Liver (tissue), 9 donors: ENCODE results near the gene JMJD7. TPM values are rescaled to one million over a fixed set of nuclear protein-coding genes. Genes with fewer than 3 reads are reported as not detected.

Experiments
- DNase-seq: peaks from one replicate; pipeline ENCODE4 v3.0.0-alpha.2; 2017; ENCODE audit warnings: low spot score
- H3K27ac ChIP-seq, 2 donors: one replicate each; pipeline ENCODE4 v1.7.0; 2013; ENCODE audit warnings: inconsistent platforms in 2 of 2, low read length in 2 of 2, control low read depth in 1 of 2, low read depth in 1 of 2, mild to moderate bottlenecking in 1 of 2
- H3K27me3 ChIP-seq, 4 donors: one replicate each; pipeline versions ENCODE4 v1.6.1 to v1.7.0; 2013; ENCODE audit warnings: low read length in 3 of 4, inconsistent platforms in 1 of 4, mild to moderate bottlenecking in 1 of 4, moderate library complexity in 1 of 4; ENCODE audit not compliant: control insufficient read depth in 4 of 4, insufficient read depth in 4 of 4
- H3K36me3 ChIP-seq, 4 donors: one replicate each; pipeline versions ENCODE4 v1.6.1 to v1.7.0; 2013; ENCODE audit warnings: low read length in 3 of 4, mild to moderate bottlenecking in 3 of 4, low read depth in 1 of 4, moderate library complexity in 1 of 4; ENCODE audit not compliant: control insufficient read depth in 4 of 4, insufficient read depth in 3 of 4
- H3K4me1 ChIP-seq, 4 donors: one replicate each; pipeline versions ENCODE4 v1.6.1 to v1.7.0; 2013; ENCODE audit warnings: low read length in 3 of 4, mild to moderate bottlenecking in 3 of 4, moderate library complexity in 1 of 4; ENCODE audit not compliant: control insufficient read depth in 4 of 4, insufficient read depth in 4 of 4
- H3K4me3 ChIP-seq, 3 donors: one replicate each; pipeline versions ENCODE4 v1.6.1 to v1.7.0; 2013; ENCODE audit warnings: low read length in 3 of 3, control low read depth in 1 of 3, low read depth in 1 of 3, mild to moderate bottlenecking in 1 of 3
- H3K9ac ChIP-seq, 2 donors: one replicate each; pipeline ENCODE4 v1.7.0; 2013; ENCODE audit warnings: low read length in 2 of 2, mild to moderate bottlenecking in 2 of 2, moderate library complexity in 2 of 2, control low read depth in 1 of 2, low read depth in 1 of 2
- H3K9me3 ChIP-seq, 4 donors: one replicate each; pipeline versions ENCODE4 v1.6.1 to v1.7.0; 2013; ENCODE audit warnings: low read length in 3 of 4; ENCODE audit not compliant: control insufficient read depth in 4 of 4
- ATF3 ChIP-seq: IDR thresholded peaks from 2 replicates; pipeline ENCODE4 v1.6.1; 2016; ENCODE audit warnings: antibody characterized with exemption
- EGR1 ChIP-seq, 2 donors: IDR thresholded peaks; 2 replicates each; pipeline ENCODE4 v1.6.1; 2016 to 2018; ENCODE audit warnings: antibody characterized with exemption in 2 of 2, low read depth in 2 of 2
- FOXA1 ChIP-seq: IDR thresholded peaks from 2 replicates; pipeline ENCODE4 v1.6.1; 2016; ENCODE audit warnings: antibody characterized with exemption
- FOXA2 ChIP-seq: IDR thresholded peaks from 2 replicates; pipeline ENCODE4 v1.6.1; 2016; ENCODE audit warnings: antibody characterized with exemption
- HNF4A ChIP-seq, 2 donors: conservative IDR thresholded peaks; 2 replicates each; pipeline ENCODE4 v1.6.1; 2016; ENCODE audit warnings: antibody characterized with exemption in 2 of 2, mild to moderate bottlenecking in 2 of 2
- HNF4G ChIP-seq: IDR thresholded peaks from 2 replicates; pipeline ENCODE4 v1.6.1; 2016; ENCODE audit warnings: antibody characterized with exemption
- JUND ChIP-seq, 2 donors: IDR thresholded peaks; 2 replicates each; pipeline ENCODE4 v1.6.1; 2016; ENCODE audit warnings: antibody characterized with exemption in 2 of 2
- NR2F2 ChIP-seq: IDR thresholded peaks from 2 replicates; pipeline ENCODE4 v1.6.1; 2016; ENCODE audit warnings: antibody characterized with exemption
- REST ChIP-seq: IDR thresholded peaks from 2 replicates; pipeline ENCODE4 v1.6.1; 2016; ENCODE audit warnings: antibody characterized with exemption, mild to moderate bottlenecking
- RXRA ChIP-seq, 2 donors: IDR thresholded peaks; 2 replicates each; pipeline ENCODE4 v1.6.1; 2017 to 2018; ENCODE audit warnings: antibody characterized with exemption in 2 of 2, mild to moderate bottlenecking in 1 of 2
- SP1 ChIP-seq: IDR thresholded peaks from 2 replicates; pipeline ENCODE4 v1.6.1; 2018; ENCODE audit warnings: antibody characterized with exemption, mild to moderate bottlenecking
- TAF1 ChIP-seq: conservative IDR thresholded peaks from 2 replicates; pipeline ENCODE4 v1.6.1; 2016; ENCODE audit warnings: antibody characterized with exemption, mild to moderate bottlenecking
- YY1 ChIP-seq: IDR thresholded peaks from 2 replicates; pipeline ENCODE4 v1.6.1; 2016; ENCODE audit warnings: antibody characterized with exemption, mild to moderate bottlenecking
- ZBTB33 ChIP-seq: IDR thresholded peaks from 2 replicates; pipeline ENCODE4 v1.6.1; 2016; ENCODE audit warnings: antibody characterized with exemption
- WGBS: extraction: QIAGEN DNeasy Blood & Tissue Kit; methylation state at CpG from one replicate; pipeline ENCODE4 v1.1.7; 2013; 5-methylcytosine and 5-hydroxymethylcytosine counted together
- polyA plus RNA-seq, 2 donors: library from polyadenylated mRNA; stranded (reverse) in 1 of 2; unstranded in 1 of 2; fragments of 200-250 nt in 1 of 2; fragments of >200 nt in 1 of 2; fragmentation: Nextera tagmentation in 1 of 2; extraction: Ambion mirVana in 1 of 2; gene quantifications; one replicate each; pipeline versions ENCODE4 v1.2.1 to v1.2.3, GENCODE V29; 2013 to 2015
- total RNA-seq, 2 donors: library from RNA; depleted of rRNA; stranded (reverse); fragments of >200 nt; gene quantifications; one replicate each; pipeline ENCODE4 v1.2.3, GENCODE V29; 2014
- TF ChIP-seq, protein P1 (sequence below): IDR thresholded peaks from 2 replicates; pipeline ENCODE4 v1.6.1; 2016; ENCODE audit warnings: antibody characterized with exemption
- donor health status: healthy.
- donor health status: healthy.
- donor health status: healthy.
- donor health status: healthy.
- donor health status: healthy.

Gene JMJD7
- total and polyA plus RNA-seq, 4 donors = 0.75 to 5.9 (median 5.4) TPM

DNA sequence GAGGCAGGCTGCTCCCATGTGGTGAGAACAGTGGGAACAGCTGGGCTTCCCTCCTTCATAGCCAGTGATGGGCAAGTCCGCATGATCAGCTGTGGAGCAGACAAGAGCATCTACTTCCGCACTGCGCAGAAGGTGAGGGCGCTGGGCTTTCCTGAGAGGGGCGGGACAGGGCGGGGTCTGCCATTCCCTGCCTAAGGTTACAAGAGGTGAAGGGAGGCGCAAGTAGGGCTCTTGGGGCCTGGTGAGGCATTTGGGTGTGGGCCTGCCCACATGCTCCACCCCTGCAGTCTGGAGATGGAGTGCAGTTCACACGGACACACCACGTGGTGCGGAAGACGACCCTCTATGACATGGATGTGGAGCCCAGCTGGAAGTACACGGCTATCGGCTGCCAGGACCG lies 10.6 kb upstream of the JMJD7 start (continued):
- TF ChIP-seq REST = no peak
- TF ChIP-seq FOXA1 = no peak

DNA sequence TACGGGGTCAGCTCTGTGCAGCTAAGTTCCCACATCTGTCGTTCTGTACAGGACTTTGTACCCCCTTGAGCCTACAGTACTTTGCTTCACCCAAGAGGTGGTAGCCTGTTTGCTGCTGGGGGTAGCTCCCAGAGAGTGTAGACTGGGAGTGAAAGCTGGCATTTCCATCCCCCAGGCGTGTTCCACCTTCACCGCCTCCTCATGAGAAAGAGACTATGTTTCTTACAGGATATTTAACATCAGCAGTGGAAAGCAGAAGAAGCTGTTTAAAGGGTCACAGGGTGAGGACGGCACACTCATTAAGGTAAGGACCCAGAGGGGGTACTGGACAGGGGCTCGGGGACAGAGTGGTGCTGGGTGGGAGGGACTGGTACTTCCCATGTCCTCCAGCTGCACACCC lies 10.1 kb upstream of the JMJD7 start:
- Histone ChIP-seq H3K36me3 (peaks cover 3 to 55% (median 14%) of the 10 kb centered on the region in 4 donors), H3K4me3 (no peak overlapping the region), H3K9me3 (no peaks in the 10 kb centered on the region), H3K4me1 (no peaks in the 10 kb centered on the region), H3K27ac (no peak overlapping the region), H3K9ac (no peak overlapping the region), H3K27me3 (no peaks in the 10 kb centered on the region)
- 91% methylated on average over 6 of the region's 6 CpGs for WGBS
- no peak for DNase-seq
- TF ChIP-seq ATF3 = no peak

DNA sequence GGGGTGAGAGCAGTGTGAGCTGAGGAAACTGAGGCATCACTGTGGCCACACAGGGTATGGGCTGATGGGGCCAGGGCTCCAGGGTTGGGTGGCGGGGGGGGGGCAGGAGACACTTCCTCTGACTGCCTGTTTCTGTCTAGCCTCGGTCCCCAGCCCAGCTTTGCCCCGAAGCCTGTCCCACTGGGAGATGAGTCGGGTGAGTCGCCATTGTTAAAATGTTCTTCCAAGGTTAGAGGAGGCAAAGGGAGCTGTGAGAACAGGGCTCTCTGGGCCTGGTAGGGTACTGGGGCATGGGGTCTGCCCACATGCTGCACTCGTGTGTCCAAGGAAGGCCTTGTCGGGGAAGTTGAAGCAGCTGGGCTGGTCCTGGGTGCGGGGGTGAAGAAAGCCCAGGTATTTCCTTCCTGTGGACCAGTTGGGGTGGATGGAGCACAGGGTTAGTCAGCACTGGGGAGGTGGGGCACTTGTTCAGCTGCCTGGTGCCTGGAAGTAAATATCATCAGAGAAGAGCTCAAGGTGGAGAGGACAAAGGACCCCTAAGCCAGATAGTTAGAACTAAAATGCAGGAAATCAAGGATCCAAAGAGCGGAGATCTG lies 8.3 kb upstream of the JMJD7 start:
- Histone ChIP-seq H3K9ac (no peak overlapping the region), H3K9me3 (no peaks in the 10 kb centered on the region), H3K27me3 (no peaks in the 10 kb centered on the region), H3K27ac (no peak overlapping the region), H3K4me3 (no peak overlapping the region), H3K4me1 (no peaks in the 10 kb centered on the region), H3K36me3 (peaks cover 3 to 57% (median 17%) of the 10 kb centered on the region in 4 donors)
- no peak for TF ChIP-seq NR2F2
- no peak for TF ChIP-seq JUND (IDR thresholded peaks at IDR 0.05)
- no peak for TF ChIP-seq ATF3
- TF ChIP-seq EGR1 (IDR thresholded peaks at IDR 0.05; ENCODE audit: low read depth in 2 of 2) = no peak
- TF ChIP-seq HNF4G = no peak
- TF ChIP-seq YY1 = no peak
- no peak for DNase-seq
- WGBS = 92% methylated on average over 9 of the region's 9 CpGs

GRCh38 chr15:41820791-41821423 lies 7.0 kb upstream of the JMJD7 start:
- no peak overlapping the region for H3K9ac ChIP-seq
- no peaks in the 10 kb centered on the region for H3K9me3 ChIP-seq
- no peaks in the 10 kb centered on the region for H3K4me1 ChIP-seq
- 67% methylated on average over 6 of the region's 6 CpGs for WGBS
- DNase-seq = no peak
- no peaks in the 10 kb centered on the region for H3K27me3 ChIP-seq
- peaks cover 3 to 51% (median 15%) of the 10 kb centered on the region in 4 donors for H3K36me3 ChIP-seq
- TF ChIP-seq NR2F2 = no peak
- TF ChIP-seq ZBTB33 = no peak
- TF ChIP-seq, protein P1, sequence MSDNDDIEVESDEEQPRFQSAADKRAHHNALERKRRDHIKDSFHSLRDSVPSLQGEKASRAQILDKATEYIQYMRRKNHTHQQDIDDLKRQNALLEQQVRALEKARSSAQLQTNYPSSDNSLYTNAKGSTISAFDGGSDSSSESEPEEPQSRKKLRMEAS = no peak
- TF ChIP-seq FOXA2 = no peak
- no peak for TF ChIP-seq RXRA (IDR thresholded peaks at IDR 0.05)
- TF ChIP-seq HNF4G = no peak
- no peak for TF ChIP-seq SP1
- TF ChIP-seq YY1 = no peak
- TF ChIP-seq TAF1 = no peak
- TF ChIP-seq REST = no peak
- TF ChIP-seq HNF4A (conservative IDR thresholded peaks at IDR 0.05) = no peak
- no peak overlapping the region for H3K27ac ChIP-seq
- H3K4me3 ChIP-seq = no peak overlapping the region
